Left lobe of liver (tissue), 2 donors: ENCODE data around the gene ABCG1. TPM values are rescaled to one million over a fixed set of nuclear protein-coding genes. Genes with fewer than 3 reads are reported as not detected.

ENCODE experiments used
- ATAC-seq: fragments of 200-7000 bp; cut with Tn5 transposase; one replicate; pipeline ENCODE4 v1.9.1; 2020; ENCODE audit warnings: mild to moderate bottlenecking, moderate library complexity
- DNase-seq: peaks from one replicate; pipeline ENCODE4 v3.0.0-alpha.2; 2020; ENCODE audit warnings: low spot score
- total RNA-seq: library from RNA; stranded (reverse); gene quantifications from one replicate; pipeline ENCODE4 v1.2.1, GENCODE V29; 2021
- donor health status: DM: no; HTN: no; CAD: no; lungs with moderate emphysema.
- donor health status: DM: no; HTN: yes; CAD: no.

The ABCG1 gene
- total RNA-seq, 1 donor from 2014 or later: 4.7 TPM

DNA sequence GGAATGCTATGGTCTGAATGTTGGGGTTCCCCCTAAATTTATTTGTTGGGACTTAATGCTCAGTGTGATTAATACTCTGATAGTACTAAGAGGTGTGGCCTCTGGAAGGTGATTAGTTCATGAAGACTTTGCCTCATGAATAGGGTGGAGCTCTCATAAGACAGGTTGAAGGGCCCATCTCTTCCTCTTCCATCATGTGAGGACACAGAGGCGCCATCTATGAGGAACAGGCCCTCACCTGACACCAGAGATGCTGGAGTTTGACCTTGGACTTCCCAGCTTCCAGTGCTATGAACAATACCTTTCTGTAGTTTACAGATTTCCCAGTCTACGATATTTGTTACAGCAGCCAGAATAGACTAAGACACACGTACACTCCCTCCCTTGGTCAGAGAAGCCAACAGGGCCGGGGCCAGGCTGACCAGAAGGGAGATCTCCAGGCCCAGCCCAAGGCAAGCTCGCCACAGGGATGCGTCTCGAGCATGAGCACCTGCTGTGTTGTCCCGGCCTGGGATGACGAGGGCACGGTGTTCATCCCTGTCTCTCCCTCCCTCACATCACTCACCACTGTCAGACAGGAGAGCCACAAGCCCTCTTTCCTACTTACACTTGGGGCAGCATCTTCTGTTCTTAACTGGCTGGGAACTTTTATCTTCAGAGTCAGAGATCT, 4.7 kb upstream of the ABCG1 start:
- DNase-seq (no peak), ATAC-seq (no peak)

- DNase-seq: no peak
- ATAC-seq: no peak
Measured at GRCh38 chr21:42214921-42215320, 4.0 kb upstream of the ABCG1 start.

DNA sequence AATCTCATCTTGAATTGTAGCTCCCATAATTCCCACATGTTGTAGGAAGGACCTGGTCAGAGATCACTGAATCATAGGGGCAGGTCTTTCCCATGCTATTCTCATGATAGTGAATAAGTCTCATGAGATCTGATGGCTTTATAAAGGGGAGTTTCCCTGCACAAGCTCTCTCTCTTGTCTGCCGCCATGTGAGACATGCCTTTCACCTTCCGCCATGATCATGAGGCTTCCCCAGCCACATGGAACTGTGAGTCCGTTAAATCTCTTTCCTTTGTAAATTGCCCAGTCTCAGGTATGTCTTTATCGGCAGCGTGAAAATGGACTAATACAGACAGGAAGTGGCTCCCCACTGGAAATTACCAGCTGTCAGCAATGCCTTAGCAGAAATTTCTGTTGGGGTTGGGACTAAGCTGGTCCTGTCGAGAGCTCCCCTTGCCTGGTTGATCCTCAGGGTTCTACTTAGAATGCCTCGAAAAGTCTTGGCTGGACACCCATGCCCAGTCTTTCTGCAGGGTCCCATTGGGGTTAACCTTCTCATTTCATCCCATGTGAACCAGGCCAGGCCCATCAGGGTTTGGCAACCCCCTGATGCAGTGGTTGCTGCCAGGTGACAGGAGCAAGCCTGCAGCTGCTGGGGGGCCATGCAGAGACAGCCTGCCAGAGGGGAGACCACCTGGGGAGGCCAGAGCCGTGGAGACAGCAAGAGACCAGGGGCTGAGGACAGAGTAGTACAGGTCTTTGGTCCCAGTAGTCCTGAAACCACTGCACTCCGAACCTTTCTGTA, 2.8 kb upstream of the ABCG1 start:
- no peak for DNase-seq

DNA sequence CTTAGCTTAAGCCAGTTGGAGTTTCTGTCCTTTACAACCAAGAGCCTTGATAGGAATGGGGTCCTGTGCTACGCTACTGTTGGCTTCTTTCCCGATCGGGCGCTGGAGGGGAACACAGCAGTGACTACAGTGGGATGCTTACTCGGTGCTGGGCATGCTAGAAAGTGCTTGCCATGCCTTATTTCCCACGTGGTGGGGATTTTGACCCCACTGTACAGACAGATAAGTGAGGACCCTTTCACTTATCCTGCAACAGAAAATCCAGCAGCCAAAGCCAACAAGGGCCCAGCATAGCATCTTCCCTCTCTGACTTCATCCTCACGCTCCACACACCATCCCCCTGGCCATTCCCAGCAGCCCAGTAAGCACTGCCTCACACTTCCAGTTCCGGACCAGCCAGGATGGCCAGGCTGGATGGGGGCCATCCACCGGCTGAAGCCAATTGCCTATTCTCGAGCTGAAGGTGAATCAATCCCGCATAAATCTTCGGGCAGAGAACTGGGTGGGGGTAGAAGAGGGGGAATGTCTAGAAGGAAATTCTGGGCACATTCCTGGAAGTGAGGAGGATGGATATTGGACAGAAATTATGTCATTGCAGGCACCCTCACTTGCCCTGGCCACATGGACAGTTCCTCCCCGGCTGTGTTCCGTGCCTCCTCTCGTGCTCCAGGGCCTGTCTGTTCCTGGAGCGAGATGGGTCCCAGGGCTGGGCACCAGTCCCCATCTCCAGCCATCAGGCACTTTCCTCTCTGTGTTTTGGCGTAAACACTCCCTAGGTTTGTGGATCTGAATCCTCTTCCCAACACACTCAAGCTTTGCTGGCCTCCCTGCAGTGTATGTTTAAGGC, 2.0 kb upstream of the ABCG1 start:
- DNase-seq (no peak), ATAC-seq (no peak)

More for the DNA sequence above, 2.8 kb upstream of the ABCG1 start:
- no peak for ATAC-seq

- DNase-seq: no peak
- peak; percentile 17 for ATAC-seq
Measured at GRCh38 chr21:42219606-42220137, 732 bp downstream of the ABCG1 start.

DNA sequence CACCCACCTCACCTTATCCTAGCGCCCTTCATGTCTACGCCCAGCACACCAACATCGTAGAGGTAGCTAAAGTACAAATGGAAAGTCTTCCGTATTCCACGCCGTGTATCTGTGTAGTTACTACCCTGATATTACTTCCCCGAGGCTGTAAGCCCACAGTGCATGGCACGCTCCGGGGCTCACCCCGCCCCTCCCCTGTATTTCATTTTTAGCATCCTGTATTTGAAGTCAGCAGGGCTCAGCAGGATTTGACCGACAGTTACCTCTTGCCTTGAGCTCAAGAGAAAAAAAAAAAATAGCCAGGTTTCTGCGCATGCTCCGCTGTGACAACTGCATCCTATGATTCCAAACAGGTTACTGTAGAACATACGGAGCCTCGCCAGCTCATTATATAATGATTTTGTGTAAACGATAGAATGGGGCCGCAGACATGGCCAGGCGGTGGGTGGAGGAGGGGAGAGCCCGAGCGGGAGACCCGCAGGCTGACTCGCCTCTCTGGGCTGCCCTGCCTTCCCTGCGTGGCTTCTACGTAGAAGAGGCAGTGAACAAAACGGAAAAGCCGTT, 1.3 kb downstream of the ABCG1 start:
- ATAC-seq: peak; percentile 79
- DNase-seq: peak; percentile 65

DNA sequence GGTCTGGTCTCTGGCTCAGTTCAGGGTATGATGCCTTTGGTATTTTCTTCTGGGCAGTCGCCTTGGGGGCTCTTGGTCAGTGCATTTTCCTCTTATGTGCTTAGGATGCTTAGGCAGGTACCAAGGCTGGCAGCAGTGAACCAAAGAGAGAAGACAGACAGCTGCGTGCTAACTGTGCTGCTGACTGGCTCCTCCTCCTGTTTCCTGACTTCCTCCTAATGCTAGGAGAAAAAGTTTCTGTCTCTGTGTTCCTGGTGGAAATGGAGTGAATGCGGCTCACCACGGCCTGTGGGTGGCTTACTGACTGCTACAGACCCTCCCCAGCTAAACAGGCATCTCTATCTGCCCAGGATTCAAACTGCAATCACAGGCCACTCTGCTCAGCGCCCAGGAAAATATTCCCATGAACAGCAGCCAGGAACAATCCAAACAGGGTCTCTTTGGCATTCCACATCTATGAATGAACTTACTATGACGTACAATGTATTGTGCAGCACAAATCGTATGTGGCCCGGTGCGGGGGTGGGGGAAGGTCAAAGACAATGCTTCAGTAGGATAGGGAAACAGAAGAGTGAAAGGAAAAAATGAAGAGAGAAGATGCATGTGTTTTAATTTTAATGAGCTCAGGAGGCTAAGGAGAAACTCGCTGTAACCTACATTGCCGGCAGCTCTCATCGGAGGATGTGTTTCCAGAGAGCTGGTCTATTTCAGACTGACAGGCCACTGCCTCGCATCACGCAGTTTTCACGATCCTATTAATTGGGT, 2.8 kb downstream of the ABCG1 start:
- DNase-seq (no peak), ATAC-seq (no peak)

- no peak for DNase-seq
- no peak for ATAC-seq
Measured at GRCh38 chr21:42222386-42222785, 3.4 kb downstream of the ABCG1 start.

DNA sequence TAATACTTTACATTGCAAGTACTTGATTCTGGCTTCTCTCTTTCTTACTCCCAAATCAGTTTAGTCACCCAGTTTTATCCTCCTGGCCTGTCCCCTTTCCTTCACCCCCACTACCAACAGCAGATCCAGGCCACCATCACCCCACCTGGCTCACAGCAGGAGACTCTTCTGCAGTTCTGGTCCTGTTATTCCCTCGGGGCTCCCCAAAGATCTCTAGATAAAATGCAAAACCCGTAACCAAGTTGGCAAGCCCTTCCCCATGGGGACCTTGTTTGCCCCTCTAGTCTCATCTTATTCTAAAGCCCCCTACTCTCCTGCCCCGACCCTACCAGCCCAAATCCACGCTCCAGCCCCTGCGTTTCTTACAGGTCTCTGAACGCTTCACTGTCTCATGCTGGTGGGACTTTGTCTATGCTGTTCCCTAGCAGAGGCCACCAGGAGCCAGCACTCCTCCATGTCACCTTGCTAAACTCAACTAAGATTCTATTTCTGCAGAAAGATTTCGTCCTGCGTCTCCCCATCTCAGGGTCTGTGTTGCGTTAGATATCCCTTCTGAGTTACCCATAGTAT, 4.0 kb downstream of the ABCG1 start:
- ATAC-seq: no peak
- DNase-seq: peak; percentile 14

DNA sequence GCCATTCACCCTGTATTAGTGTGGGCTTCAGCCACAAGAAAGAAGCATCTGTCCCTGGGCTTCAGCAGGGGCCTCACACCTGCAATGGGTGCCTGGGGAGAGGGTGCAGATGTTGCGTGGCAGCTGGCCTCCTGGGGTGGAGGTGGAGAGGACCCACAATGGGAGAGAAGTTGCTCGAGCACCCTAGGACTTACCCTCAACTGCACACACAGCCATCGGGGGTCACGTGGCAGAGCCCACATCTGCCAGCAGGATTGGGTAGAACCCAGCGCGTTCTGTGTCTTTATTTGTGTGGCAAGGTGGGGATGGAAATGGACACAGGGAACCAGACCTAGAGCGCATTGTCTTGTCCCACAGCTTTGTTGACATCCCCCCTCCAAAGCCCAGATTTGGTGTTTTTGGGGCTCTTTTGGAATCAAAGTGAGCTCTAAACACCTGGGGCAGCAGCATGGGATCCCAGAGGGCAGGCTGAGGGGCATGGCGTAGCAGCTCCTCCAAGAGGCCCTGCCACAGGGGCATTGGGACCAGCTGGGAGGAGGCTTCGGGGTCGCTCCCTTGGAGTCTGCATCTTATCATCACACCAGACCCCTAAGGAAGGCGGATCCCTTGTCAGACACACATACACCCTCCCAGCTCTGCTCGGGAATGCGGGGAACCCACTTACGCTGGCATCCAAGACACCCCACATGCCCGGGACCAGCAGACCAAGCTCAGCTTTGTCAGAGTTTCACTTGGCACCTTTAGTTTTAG, 5.1 kb downstream of the ABCG1 start:
- ATAC-seq (no peak), DNase-seq (no peak)

GRCh38 chr21:42225042-42225441, 6.1 kb downstream of the ABCG1 start:
- ATAC-seq: no peak
- no peak for DNase-seq

DNA sequence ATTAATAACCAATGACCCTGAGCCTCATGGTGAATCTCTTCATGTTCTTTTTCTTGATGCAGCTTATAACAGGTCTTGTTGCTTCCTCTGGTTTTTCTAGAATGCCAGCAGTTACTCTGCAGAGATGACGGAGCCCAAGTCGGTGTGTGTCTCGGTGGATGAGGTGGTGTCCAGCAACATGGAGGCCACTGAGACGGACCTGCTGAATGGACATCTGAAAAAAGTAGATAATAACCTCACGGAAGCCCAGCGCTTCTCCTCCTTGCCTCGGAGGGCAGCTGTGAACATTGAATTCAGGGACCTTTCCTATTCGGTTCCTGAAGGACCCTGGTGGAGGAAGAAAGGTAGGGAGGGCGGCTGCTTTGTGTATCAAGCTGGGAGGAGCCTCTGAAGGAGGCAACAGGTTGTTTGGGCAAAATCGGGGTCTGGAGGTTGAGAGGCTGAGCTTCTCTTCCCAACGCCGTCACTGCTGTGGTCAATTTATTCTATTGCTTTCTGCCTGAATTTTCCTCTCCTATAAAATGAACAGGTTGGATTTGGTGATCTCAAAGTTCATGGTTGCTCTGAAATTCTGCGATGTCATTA, 6.7 kb downstream of the ABCG1 start:
- DNase-seq: no peak

DNA sequence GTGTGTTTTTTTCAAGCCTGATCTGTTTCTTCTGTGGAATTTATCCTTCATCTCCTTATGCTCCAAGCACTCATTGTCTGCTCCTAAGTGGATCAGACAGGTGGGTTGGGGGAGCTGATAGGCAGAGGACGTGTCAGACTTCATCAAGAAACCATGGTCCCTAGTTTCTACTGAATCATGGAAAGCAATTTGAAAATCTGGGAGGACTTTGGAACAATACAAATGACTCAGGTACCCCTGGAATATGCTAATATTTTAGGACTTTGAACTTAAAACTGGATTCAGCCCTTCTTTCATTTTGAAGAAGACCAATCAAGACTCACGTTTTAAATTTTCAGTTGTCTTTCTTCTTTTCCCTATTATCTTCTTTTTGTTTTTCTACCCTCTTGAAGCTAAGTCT, 7.7 kb downstream of the ABCG1 start:
- ATAC-seq (no peak), DNase-seq (no peak)

More for the DNA sequence above, 6.7 kb downstream of the ABCG1 start:
- ATAC-seq: no peak

DNA sequence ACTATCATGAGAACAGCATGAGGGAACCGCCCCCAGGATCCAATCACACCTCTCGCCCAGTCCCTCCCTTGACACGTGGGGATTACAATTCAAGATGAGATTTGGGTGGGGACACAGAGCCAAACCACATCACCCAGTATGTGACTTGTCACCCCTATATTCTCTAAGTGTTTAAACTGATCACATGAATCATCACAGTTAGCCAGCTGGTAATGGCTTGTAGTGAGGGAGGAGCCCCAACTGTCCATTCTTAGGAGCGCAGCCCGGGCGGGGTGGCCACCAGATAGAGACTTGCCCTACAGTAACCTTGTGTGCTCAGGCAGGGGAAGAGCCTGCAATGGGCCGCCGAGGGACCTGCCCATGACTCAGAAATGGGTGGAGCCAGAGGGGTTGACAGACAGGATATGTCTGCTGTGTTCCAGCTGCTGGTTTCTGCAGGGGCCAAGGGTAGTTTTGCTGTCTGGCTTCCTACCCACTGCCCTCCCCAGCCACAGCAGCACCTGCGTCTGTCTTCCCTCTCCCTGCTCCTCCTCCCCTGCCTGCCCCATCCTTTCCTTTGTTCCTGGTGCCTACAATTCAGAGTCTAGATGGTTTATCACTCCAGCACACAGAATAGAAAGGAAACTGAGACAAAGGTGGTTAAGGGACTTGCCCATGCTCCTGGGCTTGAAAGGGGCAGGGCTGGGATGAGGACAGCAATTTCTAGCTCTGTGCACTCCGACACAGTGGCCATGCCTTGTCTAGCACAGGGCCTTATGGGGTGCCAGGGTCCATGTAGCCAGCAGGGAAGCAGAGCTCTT, 9.2 kb downstream of the ABCG1 start:
- DNase-seq (peak; percentile 62), ATAC-seq (peak; percentile 84)

- ATAC-seq (no peak), DNase-seq (no peak)
Measured at GRCh38 chr21:42228709-42229220, 9.8 kb downstream of the ABCG1 start.

- DNase-seq: no peak
- no peak for ATAC-seq
Measured at GRCh38 chr21:42229676-42230075, 10.7 kb downstream of the ABCG1 start.

- no peak for ATAC-seq
Measured at GRCh38 chr21:42230178-42230577, 11.2 kb downstream of the ABCG1 start.

DNA sequence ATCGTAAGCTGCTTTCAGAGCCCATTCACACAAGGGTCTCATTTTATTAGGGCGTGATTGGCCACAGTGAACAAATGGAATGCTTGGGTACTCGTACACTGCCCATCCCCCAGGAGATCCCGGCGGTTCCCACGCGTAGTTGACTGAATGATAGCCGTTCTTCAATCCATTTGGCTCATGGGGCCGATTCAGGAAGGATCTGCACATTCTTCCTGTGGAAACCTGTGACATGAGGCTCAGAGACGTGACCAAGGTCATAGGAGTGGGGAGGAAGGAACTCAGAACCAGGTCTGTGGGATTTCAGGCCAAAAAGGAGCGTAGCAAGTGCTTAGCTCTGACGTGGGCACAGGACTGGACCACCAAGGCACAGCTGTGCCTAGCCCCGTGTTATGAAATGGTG, 11.7 kb downstream of the ABCG1 start:
- DNase-seq: no peak
- no peak for ATAC-seq

More at GRCh38 chr21:42230178-42230577, 11.2 kb downstream of the ABCG1 start:
- DNase-seq: no peak
